ENCODE data around the gene PLPPR4.

- no peak for TF ChIP-seq CTCF (optimal IDR thresholded peaks at IDR 0.05 in 1 of 3, IDR thresholded peaks at IDR 0.05 in 1 of 3, conservative IDR thresholded peaks at IDR 0.05 in 1 of 3; ENCODE audit: extremely low read depth in 1 of 3, insufficient read depth in 2 of 3, low read length in 3 of 3)
- no peak for TF ChIP-seq EZH2 (IDR thresholded peaks at IDR 0.05; ENCODE audit: low read length)
These were observed 36.1 kb upstream of the PLPPR4 start for GRCh38 chr1:99228153-99228552.

Data from keratinocyte (primary cell).